HuH-7 (cell line): ENCODE results near the gene USP44.

ENCODE experiments used
- DNase-seq: peaks from one replicate; pipeline ENCODE4 v3.0.0; 2011; ENCODE audit warnings: low spot score

USP44 gene

GRCh38 chr12:95548056-95548538 lies 3.2 kb downstream of the USP44 start:
- no peak for DNase-seq

GRCh38 chr12:95547522-95548055 lies 3.7 kb downstream of the USP44 start:
- no peak for DNase-seq

- DNase-seq = no peak
These were observed 4.8 kb downstream of the USP44 start for GRCh38 chr12:95546491-95546813.

- DNase-seq = no peak
These were observed 5.4 kb downstream of the USP44 start for GRCh38 chr12:95545731-95546490.

DNA sequence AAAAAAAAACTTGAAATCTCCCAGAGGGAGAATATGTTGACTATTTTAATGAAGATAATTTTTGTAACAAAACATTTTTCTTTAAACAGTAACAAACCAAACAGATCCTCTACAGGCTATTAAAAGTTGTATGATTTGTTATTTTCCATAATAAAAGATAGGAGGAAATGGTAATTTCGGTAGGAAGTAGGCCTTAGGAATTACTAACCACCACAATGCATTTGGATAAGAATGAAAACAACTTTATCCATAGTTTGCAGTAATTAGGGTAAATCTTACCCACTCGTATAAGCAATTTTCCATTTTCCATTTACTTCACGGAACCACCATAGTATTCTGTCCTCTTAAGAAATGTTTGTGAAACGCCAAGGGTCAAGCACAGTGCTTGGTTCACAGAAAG lies 6.0 kb downstream of the USP44 start:
- DNase-seq = no peak

GRCh38 chr12:95544756-95545155 lies 6.5 kb downstream of the USP44 start:
- no peak for DNase-seq

DNA sequence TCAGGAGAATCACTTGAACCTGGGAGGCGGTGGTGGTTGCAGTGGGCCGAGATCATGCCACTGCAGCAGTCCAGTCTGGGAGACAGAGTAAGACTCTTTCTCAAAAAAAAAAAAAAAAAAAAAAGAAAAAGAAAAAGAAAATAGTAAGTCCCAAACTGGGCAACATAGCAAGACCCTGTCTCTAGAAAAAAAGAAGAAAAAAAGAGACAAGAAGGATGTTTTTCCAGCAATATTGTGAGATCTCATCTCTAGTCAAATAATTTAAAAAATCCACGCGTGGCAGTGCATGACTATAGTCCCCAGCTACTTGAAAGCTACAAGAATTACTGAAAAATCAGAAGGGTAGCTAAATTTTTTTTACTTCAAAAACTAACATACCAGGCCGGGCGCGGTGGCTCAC lies 8.0 kb downstream of the USP44 start:
- DNase-seq = no peak

DNA sequence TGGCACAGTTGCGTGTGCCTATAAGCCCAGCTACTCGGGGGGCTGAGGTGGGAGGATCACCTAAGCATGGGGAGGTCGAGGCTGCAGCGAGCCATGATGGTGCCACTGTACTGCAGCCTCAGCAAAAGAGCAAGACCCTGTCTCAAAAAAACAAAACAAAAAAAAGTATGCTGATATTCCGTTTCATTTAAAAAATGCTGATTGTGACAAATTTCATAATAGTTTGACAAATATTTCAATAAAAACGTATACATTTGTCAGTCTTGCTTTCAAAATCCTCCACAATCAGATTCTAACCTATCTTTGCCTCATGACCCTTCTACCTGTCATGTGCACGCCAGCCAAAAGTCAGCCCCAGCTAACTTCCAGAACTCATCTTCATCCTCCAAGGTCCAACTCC lies 9.8 kb downstream of the USP44 start:
- DNase-seq = no peak

DNA sequence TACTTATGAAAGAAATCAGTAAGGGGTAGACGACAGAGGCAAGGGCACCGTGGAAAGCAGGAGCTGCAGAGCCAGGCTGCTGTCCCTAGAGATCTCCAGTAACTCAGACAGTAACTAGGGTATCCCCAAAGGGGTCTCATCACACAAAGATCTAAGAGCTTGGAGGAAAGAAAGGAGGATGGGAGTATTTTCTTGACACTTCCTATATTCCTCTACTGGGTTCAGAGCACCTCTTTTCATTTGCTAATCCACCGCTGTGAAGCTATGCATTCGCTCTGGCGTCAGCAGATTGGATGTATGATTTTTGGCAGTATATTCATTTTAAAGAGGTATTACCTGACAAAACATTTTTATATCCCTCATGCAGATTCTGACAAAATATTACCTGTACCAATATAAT lies 12.6 kb downstream of the USP44 start:
- no peak for DNase-seq

DNA sequence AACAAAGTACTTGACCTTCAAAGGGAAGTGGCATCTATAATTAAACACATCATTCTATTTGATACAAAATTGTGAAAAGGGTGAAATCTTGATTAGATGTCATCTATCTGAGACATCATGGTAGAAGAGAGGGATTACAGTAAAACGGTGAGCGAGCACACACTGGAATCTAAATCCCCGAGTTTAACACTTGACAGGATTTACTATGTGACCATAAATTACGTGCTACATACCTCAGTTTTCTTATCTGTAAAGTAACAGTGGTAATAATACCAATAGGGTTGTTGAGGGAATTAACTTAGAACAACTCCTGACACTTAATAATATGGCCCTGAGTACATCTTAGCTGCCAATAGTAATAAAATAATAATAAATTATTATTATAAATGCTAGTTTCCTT lies 13.3 kb downstream of the USP44 start:
- no peak for DNase-seq

- DNase-seq = no peak
These were observed 17.3 kb downstream of the USP44 start for GRCh38 chr12:95533985-95534384.

DNA sequence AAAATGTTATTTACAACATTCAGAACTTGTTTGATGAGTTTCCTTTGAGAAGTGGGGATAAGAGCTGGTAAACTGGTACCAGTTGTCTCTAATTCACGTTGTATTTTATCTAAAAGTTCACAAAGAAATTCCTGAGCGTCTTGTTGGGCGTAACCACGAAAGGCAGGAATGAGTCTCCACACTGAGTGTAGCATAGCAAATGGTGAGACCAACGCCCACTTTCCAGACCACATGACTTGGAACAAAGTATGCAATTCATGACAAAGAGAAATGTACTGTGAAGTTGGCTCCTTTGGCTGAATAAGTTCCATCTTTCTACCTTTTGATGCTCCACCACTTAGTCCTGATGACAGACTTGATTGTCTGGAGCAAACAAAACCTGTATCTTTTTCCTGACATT lies 18.4 kb downstream of the USP44 start:
- DNase-seq = no peak

GRCh38 chr12:95529693-95530225 lies 21.5 kb downstream of the USP44 start:
- no peak for DNase-seq

- no peak for DNase-seq
These were observed 22.8 kb downstream of the USP44 start for GRCh38 chr12:95528431-95528830.

GRCh38 chr12:95522692-95523091 lies 28.6 kb downstream of the USP44 start:
- DNase-seq = no peak

DNA sequence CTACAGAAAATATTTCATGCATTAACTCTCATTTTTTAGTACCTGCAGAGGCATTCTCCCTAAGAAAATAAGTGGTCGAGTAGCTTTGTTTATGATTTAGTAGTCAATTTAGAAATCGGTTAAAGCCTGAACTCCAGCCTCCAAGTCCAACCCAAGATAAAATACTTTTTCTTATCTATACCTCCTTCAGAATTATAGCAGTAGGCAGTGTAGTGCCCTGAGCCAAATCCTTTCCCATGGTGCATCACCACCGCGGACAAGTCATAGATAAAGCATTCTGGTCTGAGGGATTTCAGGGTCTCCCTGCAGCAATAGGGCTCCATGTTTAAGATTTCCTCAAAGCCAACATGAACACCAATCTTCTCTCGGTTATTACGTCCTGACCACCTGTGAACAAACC lies 30.5 kb downstream of the USP44 start:
- no peak for DNase-seq

DNA sequence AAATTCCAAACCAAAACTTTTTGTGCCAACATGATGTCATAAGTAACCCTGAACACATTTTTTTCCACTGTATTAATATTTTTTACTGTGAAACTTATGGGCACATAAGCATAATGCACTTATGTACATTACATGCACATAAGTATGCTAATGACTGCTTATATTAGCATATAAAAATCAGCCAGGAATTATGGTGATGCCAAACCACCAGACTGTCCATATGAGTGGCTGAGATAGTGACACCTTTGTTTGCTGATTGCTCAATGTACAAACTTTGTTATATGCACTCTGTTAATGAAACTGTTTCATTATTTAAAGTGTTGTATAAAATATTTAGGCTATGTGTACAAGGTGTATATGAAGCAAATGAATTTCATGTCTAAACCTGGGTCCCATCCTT lies 32.3 kb downstream of the USP44 start:
- DNase-seq = no peak

DNA sequence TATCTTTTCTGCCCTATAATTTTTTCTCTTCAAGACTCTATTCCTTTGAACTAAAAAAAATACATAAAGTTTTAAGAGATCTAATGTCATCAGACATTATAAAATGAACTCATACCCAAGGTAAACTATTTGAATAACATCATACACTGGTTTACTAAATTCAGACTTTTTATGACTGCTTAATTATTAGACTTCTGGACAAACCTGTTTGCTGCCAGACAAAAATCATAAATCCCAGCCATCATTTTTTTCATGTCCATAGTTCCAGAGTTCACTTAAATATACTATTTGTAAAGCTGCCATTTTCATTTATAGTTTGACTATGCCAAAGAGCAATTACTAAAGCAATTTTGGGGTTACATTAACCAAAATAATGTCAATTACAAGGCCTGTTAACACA lies 34.0 kb downstream of the USP44 start:
- no peak for DNase-seq

DNA sequence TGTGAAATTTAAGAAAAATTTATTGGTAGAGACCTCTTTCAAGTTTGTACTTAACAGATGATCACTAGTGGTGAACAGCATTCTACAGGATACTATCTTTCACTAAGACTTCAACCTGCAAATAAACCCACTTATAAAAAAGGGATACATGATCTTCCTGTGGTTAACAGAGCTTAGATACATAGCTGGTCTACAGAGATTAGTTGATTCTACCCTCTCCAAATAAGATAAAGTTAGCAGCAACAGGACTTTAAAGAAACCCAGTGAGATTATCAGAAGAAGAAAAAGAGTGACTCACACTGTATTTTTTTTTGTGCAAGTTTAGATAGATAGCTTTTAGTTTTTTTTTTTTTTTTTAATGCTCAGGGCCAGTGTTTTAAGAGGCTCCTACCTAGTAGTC lies 34.5 kb downstream of the USP44 start:
- DNase-seq = no peak

GRCh38 chr12:95515197-95515596 lies 36.1 kb downstream of the USP44 start:
- no peak for DNase-seq

DNA sequence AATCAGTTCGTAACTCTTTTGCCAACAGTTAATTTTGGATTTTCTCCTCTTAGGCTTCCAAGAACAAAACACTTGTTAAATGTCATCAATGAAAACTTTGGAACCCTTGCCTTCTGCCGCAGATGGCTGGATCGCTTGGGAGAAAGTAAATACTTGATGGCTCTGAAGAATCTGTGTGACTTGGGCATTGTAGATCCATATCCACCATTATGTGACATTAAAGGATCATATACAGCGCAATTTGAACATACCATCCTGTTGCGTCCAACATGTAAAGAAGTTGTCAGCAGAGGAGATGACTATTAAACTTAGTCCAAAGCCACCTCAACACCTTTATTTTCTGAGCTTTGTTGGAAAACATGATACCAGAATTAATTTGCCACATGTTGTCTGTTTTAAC lies 37.7 kb downstream of the USP44 start:
- no peak for DNase-seq

- no peak for DNase-seq
These were observed 39.3 kb downstream of the USP44 start for GRCh38 chr12:95511977-95512376.

DNA sequence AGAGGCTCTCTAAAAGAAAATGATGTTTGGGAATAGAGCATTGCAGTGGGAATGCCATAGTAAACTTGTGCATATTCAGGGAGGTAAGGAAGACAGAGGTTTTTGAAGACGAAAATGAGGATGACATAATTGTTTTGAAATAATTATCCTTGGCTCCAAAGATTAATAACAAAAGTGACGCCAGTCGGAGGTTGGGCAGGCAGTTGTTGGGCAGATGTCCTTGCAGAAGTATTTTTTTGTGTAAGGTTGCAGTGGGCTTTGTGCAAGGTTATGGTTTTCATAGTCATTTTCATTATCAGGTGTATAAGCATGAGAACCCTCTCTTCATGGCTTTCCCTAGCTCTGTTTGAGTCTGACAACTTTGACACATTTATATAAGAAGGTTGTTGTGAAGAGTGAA lies 42.0 kb downstream of the USP44 start:
- DNase-seq = no peak
